CD4-positive, alpha-beta T cell treated with Interleukin-4 for 1 hour (primary cell): ENCODE measurements around the gene TTC7B.
"Not testable (repeated sequence)": the region's sequence is repeated elsewhere in the genome, so short reads cannot be mapped to it uniquely, and the experiment has no call there.

Experiments used
- DNase-seq, 2 donors: peaks; one replicate each; pipeline ENCODE4 v3.0.0-alpha.2; 2020 to 2022

Gene TTC7B

DNA sequence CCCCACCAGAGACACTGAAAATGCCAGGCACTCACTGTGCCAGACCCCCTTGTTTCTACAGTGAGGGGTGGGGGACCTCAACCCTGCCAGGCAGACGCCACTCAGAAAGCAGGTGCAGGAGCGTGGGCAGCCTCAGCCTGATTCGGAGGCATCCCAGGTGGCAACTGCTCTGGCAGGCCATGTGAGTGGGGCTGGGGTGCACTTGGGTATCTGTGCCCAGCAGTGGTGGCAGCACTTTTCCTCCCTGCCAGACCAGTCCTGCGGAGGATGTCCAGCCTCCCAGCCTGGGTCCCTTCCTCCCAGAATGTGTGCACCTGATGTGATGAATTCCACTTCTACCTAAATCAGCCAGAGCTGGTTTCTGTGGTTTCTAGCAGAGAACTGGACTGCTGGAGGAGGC is 13.4 kb upstream of the TTC7B start:
- no peak for DNase-seq

GRCh38 chr14:90828642-90829487 is 12.6 kb upstream of the TTC7B start:
- peak; percentile 45 to 68 for DNase-seq

- DNase-seq: peak; percentile 92 to 93
Observed at GRCh38 chr14:90827919-90828610, 11.8 kb upstream of the TTC7B start.

DNA sequence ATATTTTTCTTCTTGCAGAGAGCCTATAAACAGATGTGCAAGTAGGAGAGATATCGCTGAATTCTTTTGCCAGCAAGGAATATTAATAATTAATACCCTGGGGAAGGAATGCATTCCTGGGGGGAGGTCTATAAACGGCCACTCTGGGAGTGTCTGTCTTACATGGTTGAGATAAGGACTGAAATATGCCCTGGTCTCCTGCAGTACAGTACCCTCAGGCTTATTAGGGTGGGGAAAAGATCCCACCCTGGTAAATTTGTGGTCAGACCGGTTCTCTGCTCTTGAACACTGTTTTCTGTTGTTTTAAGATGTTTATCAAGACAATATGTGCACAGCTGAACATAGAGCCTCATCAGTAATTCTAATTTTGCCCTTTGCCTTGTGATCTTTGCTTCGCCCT is 7.3 kb upstream of the TTC7B start:
- DNase-seq: not testable (repeated sequence)

- DNase-seq: peak; percentile 69 to 70
Observed at GRCh38 chr14:90820958-90821357, 4.7 kb upstream of the TTC7B start.

DNA sequence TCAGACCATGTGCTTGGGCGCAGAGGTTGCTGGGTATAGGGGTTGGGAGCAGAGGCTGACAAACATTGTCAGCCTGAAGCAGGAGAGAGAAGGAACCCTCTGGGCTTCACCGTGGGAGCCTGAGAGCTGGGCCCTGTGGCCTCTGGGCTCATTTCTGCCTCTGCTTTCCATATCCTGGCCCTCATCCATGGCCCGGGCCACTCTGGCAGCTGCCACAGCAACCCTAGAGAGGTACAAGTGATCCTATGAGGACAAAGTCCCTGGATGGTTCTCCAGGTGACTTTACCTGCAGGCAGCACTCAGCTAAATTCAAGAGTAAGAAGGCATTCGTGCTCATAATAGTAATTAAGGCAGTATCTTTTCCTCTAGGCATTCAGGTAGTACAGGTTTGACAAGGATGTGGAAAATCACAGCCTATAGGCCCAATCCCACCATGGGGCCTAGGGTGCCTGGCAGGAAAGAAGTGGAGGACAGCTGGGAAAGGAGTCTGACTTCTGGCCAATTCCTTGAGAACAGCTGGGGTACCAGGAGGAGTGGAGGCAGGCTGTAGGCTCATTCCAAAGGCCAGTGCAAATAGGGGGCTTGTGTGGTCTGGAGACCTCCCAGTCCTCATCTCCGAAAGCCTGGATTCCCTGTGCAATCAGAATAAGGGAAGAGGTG is 3.6 kb upstream of the TTC7B start:
- no peak for DNase-seq

- no peak for DNase-seq
Observed at GRCh38 chr14:90818715-90819114, 2.5 kb upstream of the TTC7B start.

DNA sequence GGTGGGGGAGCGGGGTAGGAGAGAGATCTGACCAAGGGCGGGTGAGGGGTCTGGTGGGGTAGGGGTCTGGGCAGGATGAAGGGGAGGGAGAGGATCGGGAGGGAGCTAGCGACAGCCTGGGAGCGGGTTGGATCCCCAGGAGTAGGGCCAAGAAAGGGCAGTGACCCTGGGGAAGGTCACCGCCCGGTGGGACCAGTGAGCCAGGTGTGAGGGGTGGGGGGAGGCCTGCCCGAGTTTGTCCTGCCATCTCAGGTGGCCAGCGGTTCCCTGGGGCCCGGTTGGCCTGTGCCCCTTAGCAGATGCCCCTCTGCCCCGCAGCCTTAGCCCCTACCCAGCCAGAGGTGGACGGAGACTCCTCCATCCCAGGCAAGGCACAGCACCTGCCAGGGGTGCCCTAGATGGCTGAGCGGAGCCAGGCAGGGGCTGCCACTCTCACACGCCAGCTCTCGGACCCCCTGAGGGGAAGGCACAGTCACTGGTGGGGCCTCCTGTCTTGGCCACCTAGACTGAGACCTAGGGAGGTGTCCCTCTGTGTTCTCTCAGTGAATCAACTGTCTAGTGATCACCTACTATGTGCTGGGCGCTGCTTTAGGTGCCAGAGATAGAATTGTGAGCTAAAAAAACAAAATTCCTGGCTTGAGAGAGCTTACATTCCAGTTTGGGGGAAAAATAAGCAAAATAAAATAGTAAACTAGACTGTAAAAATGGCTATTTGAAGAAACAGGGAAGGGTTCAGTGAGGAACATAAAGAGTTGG is 629 bp upstream of the TTC7B start:
- DNase-seq: no peak

- no peak for DNase-seq
Observed at GRCh38 chr14:90815572-90815821, 733 bp downstream of the TTC7B start.

DNA sequence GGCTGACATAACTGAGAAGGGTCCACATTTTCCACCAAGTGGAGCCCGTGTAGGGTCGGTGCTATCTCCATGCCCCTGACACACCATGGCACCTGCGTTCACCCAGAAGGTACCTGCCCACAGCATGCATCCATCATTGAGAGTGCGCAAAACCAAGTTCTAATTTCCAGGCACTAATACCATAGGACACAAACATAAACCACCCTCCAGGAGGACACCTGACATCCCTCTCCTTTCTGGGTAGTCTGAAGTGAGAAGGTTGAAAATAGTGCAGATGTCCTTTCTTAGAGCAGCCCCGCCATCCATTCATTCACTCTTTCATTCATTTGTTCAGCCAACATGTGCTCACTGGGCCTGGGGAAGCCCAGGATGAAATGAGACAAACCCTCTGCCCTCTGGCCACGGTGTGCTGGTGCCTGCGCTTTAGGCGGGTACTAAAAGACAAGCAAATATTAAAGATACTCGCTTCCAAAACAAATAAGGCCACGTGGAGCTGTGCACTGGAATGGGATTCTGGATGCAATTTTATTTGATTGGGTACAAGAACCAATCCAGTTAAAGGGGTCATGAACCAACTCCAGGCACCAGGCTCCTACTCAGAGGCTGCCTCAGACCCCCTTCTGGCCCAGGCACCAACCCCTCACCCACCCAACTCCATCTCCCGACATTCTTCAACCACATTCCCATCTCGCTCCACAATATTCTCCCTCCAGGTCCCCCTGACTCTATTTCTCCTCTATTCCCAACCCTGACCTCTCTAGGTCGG is 1.2 kb downstream of the TTC7B start:
- no peak for DNase-seq

GRCh38 chr14:90813442-90813841 is 2.8 kb downstream of the TTC7B start:
- no peak for DNase-seq

DNA sequence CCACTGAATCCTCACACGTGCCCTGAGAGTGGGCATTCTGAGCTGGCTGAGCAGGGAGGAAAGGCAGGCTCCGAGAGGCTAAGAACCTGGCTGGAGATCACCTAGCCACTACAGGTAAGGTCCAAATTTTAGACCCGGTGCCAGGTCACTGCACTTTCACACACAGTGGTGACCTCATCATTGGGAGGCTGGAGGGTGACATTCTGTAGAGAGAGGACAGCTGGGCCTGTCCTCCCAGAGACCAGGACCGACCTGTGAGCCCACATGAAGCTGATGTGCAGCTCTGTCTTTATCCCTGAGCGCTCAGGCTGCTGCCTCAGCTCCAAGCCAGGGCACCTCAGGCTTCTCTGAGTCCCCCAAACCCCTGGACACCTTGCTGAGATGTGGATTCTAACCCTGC is 4.1 kb downstream of the TTC7B start:
- no peak for DNase-seq

DNA sequence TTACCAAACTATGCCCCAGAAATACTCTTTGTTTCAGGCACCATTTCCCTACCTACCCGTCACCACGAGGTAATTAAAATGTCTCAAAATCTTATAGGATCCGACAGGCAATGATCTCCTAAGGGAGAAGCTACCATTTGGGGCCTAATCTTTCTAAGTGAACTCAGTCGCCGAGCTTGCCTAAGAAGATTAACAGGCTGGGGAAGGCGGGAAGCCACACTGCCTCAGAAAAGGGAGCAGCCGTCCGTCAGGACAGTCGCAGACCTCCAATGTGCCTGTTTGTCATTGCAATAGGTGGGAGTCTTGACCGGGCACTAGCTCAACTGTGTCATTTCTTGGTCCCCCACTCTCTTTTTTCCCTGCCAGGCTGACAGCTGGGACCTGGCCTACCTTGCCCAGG is 4.6 kb downstream of the TTC7B start:
- no peak for DNase-seq

GRCh38 chr14:90810806-90811205 is 5.4 kb downstream of the TTC7B start:
- no peak for DNase-seq

- DNase-seq: no peak
Observed at GRCh38 chr14:90809530-90810312, 6.5 kb downstream of the TTC7B start.

GRCh38 chr14:90808759-90809529 is 7.3 kb downstream of the TTC7B start:
- DNase-seq: no peak

DNA sequence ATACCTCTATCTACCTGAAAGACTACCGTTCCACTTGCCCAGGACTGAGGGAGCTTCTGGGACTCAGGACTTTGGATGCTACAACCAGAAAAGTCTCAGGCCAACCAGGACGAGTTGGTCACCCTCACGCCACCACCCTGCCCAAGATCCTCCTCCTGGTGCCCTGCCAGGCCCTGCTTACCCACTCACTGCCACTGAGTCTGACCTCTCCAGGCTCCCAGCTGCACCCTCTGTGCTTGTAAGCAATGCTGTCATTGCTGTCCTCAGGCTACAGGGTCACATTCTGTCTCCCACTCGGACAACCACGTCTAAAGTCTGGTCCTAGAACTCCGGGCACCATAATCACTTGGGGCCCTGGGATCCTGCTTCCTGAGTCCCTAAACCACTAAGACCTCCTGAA is 9.2 kb downstream of the TTC7B start:
- no peak for DNase-seq

- DNase-seq: no peak
Observed at GRCh38 chr14:90805662-90806540, 10.3 kb downstream of the TTC7B start.

- DNase-seq: no peak
Observed at GRCh38 chr14:90805084-90805391, 11.2 kb downstream of the TTC7B start.
